ENCODE results near the gene SLC25A40. TPM values are rescaled to one million over a fixed set of nuclear protein-coding genes. Genes with fewer than 3 reads are reported as not detected.

The SLC25A40 gene
- total RNA-seq, 1 experiment from 2014 or later: 29.6 TPM

DNA sequence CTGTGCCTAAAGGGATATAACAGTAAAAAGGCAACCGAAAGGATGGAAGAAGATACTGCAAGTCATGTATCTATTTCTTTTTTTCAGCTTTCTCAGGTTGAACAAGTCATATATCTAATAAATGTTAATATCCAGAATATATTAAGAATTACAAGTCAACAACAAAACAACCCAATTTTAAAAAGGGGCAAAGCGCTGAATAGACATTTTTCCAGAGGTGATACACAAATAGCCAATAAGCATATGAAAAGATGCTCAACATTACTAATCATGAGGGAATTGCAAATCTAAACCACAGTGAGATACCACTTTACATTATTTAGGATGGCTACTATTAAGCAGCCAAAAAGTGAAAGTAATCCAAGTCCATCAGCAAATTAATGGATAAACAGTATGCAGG, 23.1 kb upstream of the SLC25A40 start:
- ChIA-PET CTCF (no interaction called here), POLR2A (ENCODE audit: low non-redundant PET) (no interaction called here)
- TF ChIP-seq EZH2 (IDR thresholded peaks at IDR 0.05; ENCODE audit: borderline replicate concordance, low read depth, low read length, poor library complexity, severe bottlenecking): no peak
- TF ChIP-seq, protein P1, sequence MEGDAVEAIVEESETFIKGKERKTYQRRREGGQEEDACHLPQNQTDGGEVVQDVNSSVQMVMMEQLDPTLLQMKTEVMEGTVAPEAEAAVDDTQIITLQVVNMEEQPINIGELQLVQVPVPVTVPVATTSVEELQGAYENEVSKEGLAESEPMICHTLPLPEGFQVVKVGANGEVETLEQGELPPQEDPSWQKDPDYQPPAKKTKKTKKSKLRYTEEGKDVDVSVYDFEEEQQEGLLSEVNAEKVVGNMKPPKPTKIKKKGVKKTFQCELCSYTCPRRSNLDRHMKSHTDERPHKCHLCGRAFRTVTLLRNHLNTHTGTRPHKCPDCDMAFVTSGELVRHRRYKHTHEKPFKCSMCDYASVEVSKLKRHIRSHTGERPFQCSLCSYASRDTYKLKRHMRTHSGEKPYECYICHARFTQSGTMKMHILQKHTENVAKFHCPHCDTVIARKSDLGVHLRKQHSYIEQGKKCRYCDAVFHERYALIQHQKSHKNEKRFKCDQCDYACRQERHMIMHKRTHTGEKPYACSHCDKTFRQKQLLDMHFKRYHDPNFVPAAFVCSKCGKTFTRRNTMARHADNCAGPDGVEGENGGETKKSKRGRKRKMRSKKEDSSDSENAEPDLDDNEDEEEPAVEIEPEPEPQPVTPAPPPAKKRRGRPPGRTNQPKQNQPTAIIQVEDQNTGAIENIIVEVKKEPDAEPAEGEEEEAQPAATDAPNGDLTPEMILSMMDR (conservative IDR thresholded peaks at IDR 0.05; ENCODE audit: low read depth, low read length): no peak
- H3K36me3 ChIP-seq (ENCODE audit: insufficient read depth, low read length, poor library complexity, severe bottlenecking): peaks cover 76% of the 10 kb centered on the region
- DNase-seq (ENCODE audit: low spot score): no peak
- intact Hi-C loops (cut with micrococcal nuclease; ENCODE audit: unreplicated experiment): no loop called here
- TSS peak; percentile 4 for BruUV-seq (replicated peaks)
- no peaks in the 10 kb centered on the region for H3K9me3 ChIP-seq (ENCODE audit: low read depth, low read length, poor library complexity, severe bottlenecking)
- no peaks in the 10 kb centered on the region for H3K27me3 ChIP-seq (replicated peaks; ENCODE audit: insufficient read depth, low read depth, low read length, poor library complexity)
- H3K27ac ChIP-seq (ENCODE audit: low read depth, low read length, poor library complexity, severe bottlenecking): no peak overlapping the region
- no peaks in the 10 kb centered on the region for H3K4me1 ChIP-seq (ENCODE audit: insufficient read depth, low read length, poor library complexity, severe bottlenecking)
- H3K4me3 ChIP-seq (ENCODE audit: low read depth, low read length, poor library complexity, severe bottlenecking): no peak overlapping the region

DNA sequence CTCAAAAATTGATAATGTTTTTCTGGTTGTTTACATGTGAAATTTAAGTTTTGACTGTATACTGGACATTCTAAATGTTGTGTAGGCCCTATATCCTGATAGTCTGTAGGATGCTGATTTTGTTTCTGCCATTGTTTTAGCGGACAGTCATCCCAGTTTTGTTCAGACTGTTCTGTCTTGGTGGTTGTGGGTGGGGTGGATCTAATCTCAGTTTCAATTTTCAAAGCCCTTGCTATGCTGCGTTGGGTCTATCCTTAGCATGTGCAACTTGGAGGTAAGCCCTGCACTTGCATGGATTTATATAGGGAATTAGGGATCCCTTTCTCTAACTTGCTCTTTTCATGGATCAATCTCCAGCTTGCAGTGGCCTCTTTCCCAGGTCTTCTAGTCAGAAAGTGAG, 19.2 kb upstream of the SLC25A40 start:
- no peak overlapping the region for H3K4me3 ChIP-seq (ENCODE audit: low read depth, low read length, poor library complexity, severe bottlenecking)
- TF ChIP-seq EZH2 (IDR thresholded peaks at IDR 0.05; ENCODE audit: borderline replicate concordance, low read depth, low read length, poor library complexity, severe bottlenecking): no peak
- TF ChIP-seq, protein P1 (conservative IDR thresholded peaks at IDR 0.05; ENCODE audit: low read depth, low read length): no peak
- H3K4me1 ChIP-seq (ENCODE audit: insufficient read depth, low read length, poor library complexity, severe bottlenecking): no peaks in the 10 kb centered on the region
- no peak overlapping the region for H3K27ac ChIP-seq (ENCODE audit: low read depth, low read length, poor library complexity, severe bottlenecking)
- DNase-seq (ENCODE audit: low spot score): no peak
- POLR2A ChIA-PET (ENCODE audit: low non-redundant PET): no interaction called here
- BruUV-seq (replicated peaks): no TSS peak
- intact Hi-C loops (cut with micrococcal nuclease; ENCODE audit: unreplicated experiment): no loop called here
- CTCF ChIA-PET: no interaction called here
- H3K9me3 ChIP-seq (ENCODE audit: low read depth, low read length, poor library complexity, severe bottlenecking): no peaks in the 10 kb centered on the region
- H3K27me3 ChIP-seq (replicated peaks; ENCODE audit: insufficient read depth, low read depth, low read length, poor library complexity): no peaks in the 10 kb centered on the region
- H3K36me3 ChIP-seq (ENCODE audit: insufficient read depth, low read length, poor library complexity, severe bottlenecking): peaks cover 69% of the 10 kb centered on the region

- H3K36me3 ChIP-seq (ENCODE audit: insufficient read depth, low read length, poor library complexity, severe bottlenecking): peaks cover 79% of the 10 kb centered on the region
- no TSS peak for BruUV-seq (replicated peaks)
- POLR2A ChIA-PET (ENCODE audit: low non-redundant PET): no interaction called here
- H3K4me3 ChIP-seq (ENCODE audit: low read depth, low read length, poor library complexity, severe bottlenecking): no peak overlapping the region
- no peaks in the 10 kb centered on the region for H3K27me3 ChIP-seq (replicated peaks; ENCODE audit: insufficient read depth, low read depth, low read length, poor library complexity)
- H3K27ac ChIP-seq (ENCODE audit: low read depth, low read length, poor library complexity, severe bottlenecking): no peak overlapping the region
- H3K9me3 ChIP-seq (ENCODE audit: low read depth, low read length, poor library complexity, severe bottlenecking): no peaks in the 10 kb centered on the region
- intact Hi-C loops (cut with micrococcal nuclease; ENCODE audit: unreplicated experiment): loop anchor here (5.0 to 10.0 kb wide), 2 partner anchors 225 to 572 kb away; no protein-coding TSS in a partner anchor
- CTCF ChIA-PET: interaction anchor here (0.8 to 1.6 kb wide), 2 partner anchors 89 to 225 kb away, joined by 3 to 4 read pairs; no protein-coding TSS in a partner anchor
- H3K4me1 ChIP-seq (ENCODE audit: insufficient read depth, low read length, poor library complexity, severe bottlenecking): no peaks in the 10 kb centered on the region
- DNase-seq (ENCODE audit: low spot score): peak; percentile 55
- TF ChIP-seq EZH2 (IDR thresholded peaks at IDR 0.05; ENCODE audit: borderline replicate concordance, low read depth, low read length, poor library complexity, severe bottlenecking): no peak
- TF ChIP-seq, protein P1 (conservative IDR thresholded peaks at IDR 0.05; ENCODE audit: low read depth, low read length): peak; percentile 54; the same call in 1 of the 2 replicates
Measured at GRCh38 chr7:87886875-87887274, 10.7 kb upstream of the SLC25A40 start.

Measured in A673 (cell line).